ENCODE data around the gene SLC35D3.
"Not testable (repeated sequence)": the region's sequence is repeated elsewhere in the genome, so short reads cannot be mapped to it uniquely, and the experiment has no call there.

The SLC35D3 gene

DNA sequence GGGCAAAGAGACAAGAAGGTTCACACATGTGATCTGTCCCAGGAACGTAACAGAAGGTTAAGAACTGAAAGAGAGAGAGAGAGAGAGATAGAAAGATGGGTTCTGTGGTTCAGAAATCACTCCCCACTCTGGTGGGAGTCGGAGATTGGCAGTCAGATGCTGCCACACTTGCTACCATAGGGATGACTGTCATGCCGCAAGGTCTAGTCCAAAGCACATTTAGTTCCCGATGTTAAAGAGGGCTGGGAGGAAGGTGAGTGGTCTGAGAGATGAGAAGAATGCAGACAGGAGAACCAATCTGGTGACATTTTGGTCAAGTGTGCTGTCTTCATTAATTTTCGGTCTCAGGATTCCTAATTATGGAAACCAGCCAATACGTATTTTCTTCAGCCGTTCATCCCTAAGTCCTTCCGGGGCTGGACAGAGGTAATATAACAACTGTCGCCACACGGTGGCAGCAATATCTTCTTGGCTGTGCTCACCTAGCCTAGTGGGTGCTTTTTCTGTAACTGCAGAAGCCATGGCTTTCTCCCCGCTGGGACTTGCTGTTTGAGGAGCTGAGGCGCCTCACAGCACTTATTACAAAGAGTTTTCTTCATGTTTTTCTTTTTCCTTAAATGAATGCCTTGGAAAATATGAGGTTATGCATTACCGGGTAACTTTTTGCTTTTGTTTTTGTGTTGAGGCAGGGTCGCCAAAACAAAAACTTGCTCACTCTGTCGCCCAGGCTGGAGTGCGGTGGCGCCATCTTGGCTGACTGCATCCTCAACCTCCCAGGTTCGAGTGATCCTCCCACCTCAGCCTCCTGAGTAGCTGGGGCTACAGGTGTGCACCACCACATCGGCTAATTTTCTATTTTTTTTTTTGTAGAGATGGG is 46.0 kb downstream of the SLC35D3 start:
- DNase-seq: peak; percentile 60

GRCh38 chr6:136968837-136969236 is 46.7 kb downstream of the SLC35D3 start:
- no peak for DNase-seq

DNA sequence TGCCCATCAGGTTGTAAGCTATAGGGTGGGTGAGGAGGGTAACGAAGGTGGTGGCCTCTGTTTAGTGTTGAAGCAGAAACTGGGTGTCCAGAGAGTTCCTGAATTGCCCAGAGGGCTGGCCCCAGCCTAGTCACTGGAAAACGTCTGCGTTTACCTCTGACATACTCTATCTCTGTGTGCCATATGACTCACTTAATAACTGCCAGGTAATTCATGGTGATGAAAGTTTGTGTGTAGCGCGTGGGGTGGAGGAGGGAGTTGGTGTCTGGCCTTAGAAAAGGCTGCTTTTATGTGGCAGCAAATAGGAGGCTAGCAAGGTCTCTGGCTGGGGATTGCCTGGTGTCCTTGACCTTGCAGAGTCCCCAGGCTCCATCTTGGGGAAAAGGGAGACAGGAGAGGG is 47.3 kb downstream of the SLC35D3 start:
- no peak for DNase-seq

DNA sequence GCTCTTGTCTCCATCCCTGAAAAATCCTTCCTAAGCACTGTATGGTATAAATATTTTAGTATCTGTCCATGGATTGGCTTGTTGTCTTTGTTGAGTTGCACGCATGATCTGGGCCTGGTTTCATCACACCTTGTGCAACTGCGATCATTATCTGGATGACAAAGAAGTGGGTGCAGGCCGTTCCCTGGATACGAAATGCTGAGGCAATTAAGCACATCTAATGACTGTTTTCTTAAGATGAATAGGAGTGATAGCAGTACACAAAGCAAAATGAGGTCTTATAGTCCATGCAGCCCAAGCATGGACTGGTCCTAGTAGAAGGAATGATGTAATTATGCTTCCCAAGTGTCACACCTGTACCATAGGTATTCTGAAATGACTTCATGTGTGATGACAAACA is 47.8 kb downstream of the SLC35D3 start:
- no peak for DNase-seq

DNA sequence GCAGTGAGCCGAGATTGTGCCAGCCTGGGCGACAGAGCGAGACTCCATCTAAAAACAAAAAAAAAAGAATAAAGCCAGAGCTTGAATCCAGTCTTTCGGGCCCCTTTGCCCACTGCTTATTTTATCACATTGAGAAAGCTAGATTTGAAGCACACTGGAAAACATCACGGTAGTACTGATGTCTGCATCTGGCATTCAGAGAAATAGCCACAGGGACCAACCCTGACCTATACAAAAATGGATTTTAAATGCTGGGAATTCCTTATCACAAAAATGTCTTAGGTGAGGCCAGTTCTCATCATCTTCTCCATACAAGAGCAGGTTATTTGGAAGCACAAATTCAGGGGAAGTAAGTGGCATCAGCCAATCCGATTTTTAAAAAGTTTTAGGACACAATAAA is 49.5 kb downstream of the SLC35D3 start:
- DNase-seq: no peak

DNA sequence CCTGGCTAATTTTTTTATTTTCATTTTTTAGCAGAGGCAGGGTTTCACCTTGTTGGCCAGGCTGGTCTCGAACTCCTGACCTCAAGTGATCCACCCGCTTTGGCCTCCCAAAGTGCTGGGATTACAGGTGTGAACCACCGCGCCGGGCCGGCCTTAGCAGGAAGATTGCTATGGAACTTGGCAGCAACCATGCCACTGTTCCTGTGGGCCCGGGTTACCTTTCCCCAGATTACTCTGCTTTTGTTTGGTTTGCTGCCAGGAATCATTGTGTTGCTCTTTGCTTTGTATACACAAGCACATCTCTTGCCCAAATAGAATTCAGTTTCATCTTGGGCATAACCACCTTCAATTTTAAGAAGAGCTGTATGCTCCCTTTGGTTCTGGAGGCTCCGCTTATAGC is 51.7 kb downstream of the SLC35D3 start:
- DNase-seq: not testable (repeated sequence)
